Epidermal melanocyte (primary cell): ENCODE measurements around the gene SP3.

Source experiments
- DNase-seq: peaks from one replicate; pipeline ENCODE4 v3.0.0; 2011; ENCODE audit warnings: low spot score; ENCODE audit not compliant: insufficient read length

Gene SP3

GRCh38 chr2:173968551-173968950 lies 3.4 kb upstream of the SP3 start:
- DNase-seq, result no peak

GRCh38 chr2:173966274-173967098 lies 1.3 kb upstream of the SP3 start:
- DNase-seq, result no peak

DNA sequence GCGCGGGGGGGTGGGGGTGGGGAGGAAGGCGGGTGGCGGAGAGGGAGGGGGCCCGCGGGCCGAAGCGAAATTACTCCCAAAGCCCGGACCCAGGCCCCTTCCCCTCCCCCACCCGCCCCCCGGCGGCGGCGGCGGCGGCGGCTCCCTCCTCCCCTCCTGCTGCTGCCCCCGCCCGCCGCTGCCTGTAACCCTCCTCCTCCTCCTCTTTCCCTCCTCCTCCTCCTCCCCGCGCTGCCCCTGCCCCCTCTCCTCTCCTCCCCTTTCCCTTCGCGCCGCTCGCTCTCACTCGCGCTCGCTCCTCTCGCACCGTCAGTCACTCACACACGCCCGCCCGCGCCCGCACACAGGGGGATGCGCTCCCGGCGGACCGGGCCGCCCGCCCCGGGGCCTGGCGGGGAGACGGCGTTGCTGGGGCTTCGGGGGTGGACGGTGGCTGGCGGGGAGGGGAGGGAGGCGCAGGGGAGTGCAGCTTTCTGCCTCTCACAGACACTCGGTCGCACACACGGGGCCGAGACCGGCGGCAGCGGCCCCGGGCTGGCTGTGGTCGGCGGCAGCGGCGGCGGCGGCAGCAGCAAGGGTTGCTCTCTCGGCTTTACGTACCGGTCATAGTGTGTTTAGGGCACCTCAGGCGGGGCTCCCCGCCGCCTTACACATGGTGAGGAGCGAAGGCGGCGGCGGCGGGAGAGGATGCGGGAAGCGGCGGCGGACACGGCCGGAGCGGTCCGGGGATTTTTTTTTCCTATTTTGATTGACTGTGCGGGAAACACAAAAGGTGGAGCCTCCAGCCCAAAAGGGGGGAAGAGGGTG lies 405 bp downstream of the SP3 start:
- DNase-seq, result peak; percentile 38

DNA sequence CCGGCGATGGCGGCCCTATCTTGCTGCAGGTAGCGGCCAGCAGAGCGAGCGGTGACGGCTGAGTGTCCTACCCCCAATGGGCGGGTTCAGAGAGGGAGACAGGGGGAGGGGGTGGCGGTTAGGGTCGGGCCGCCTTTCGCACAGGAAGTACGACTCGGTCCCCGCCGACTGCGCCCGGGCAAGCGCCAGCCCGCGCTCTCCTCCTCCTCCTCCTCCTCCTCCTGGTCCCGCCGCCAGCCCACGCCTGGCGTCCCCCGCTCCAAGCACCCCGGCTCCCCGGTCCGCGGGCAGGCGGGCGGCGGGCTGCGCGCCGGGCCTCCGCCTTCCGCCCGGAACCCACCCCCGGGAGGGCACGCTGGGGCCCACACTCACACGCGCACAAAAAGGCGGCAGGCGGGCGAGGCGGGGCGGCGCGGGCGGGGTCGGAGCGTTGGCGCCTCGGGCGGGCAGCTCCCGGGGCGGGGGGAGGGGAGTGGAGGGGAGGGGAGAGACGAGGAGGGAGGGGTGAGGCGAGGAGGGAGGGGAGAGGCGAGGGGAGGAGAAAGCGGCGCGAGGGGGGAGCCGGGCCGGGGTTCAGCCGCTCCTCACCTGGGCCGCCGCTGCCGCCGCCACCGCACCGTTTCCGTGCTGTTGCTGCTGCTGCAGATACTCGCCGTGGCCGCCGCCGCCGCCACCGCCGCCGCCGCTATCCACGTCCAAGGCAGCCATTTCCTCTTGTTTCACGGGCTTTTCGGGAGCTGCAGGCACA lies 1.2 kb downstream of the SP3 start:
- peak; percentile 51 for DNase-seq

DNA sequence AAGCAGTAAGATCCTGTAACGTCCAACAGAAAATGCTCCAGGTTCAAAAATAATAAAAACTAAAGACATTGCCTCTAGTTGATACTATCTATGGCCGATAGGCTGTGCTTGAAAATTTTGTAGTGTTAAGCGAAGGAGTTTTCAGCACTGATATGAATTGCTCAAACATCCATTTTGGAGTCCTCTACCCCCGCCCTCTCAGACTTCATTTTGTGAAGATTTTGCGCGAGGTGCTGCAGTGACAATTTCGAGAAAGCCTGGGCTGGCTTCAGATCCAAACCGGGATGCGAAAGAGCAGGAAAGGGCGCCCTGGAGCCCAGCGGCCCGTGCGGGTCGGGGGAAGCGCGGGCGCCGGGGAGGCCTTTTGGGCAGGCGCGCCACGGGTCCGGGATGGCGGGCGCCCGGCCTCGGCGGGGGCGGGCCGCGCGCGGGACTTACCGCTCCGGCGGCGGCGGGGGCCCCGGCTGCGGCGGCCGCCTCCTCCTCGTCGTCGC lies 1.8 kb downstream of the SP3 start:
- DNase-seq, result peak; percentile 52

- DNase-seq, result no peak
Measured at GRCh38 chr2:173962583-173963110, 2.5 kb downstream of the SP3 start.

GRCh38 chr2:173962031-173962430 lies 3.1 kb downstream of the SP3 start:
- no peak for DNase-seq

- no peak for DNase-seq
Measured at GRCh38 chr2:173961346-173961705, 3.8 kb downstream of the SP3 start.

- no peak for DNase-seq
Measured at GRCh38 chr2:173959909-173960308, 5.3 kb downstream of the SP3 start.

DNA sequence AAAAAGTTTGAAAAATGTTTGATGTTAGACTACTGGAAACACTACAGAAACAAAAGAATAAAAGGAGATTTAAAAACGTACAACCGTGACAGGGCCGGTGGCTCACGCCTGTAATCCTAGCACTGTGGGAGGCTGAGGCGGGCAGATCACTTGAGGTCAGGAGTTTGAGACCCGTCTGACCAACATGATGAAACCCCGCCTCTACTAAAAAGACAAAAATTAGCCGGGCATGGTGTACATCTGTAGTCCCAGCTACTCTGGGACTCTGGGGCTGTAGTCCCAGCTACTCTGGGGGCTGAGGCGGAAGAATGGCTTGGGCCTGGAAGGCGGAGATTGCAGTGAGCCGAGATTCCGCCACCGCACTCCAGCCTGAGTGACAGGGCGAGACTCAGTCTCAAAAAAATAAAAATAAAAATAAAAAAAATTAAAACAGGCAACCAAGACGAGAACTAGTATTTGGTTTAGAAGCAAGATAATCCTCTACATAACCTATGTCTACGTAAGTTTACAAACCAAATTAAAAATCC lies 5.8 kb downstream of the SP3 start:
- DNase-seq, result no peak

DNA sequence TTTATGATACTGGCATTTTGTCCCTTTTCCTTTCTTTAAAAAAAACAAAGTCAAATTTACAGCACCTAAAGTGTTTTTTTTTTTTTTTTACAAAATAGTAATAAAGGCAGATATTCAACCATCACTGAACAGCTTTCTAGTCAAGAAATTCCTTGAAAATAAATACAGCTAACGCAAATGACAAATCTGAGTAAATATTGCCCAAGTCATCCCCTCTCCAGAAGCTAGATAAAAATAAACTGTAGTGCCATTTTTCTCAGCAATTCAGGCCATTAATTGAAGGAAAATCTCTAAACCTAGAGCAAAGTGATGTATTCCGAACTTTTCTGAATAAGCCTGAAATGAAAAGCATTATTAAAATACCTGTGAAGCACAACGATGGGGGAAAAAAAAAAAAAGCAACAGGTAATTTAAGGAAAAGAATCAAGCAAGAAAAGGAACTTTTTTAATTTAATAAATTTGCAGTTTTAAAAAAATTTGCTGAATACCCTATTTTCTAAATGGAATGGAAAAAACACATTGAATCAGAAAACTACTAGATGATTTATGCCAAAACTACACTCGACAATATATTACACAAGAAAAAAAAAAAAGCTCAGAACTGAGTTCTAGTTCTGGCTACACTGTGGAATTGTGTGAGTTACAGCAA lies 6.9 kb downstream of the SP3 start:
- no peak for DNase-seq

GRCh38 chr2:173957517-173957916 lies 7.7 kb downstream of the SP3 start:
- DNase-seq, result no peak

DNA sequence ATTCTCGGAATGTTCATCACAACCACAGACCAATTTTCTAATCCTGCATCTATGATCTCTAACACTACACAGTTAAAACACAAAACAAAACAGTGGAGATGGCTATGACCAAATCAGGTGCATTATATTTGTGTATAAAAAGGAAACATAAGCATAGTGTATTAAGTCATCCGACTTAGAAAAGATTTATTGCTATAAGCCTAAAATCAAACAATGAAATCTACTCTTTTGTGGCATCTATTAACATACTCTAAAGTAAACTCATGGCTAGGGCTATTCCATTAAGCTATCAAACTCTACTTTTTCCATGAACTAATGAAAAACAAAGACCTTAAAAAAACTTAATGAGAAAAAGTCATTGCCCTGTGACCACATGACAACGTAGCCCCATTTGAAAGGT lies 8.7 kb downstream of the SP3 start:
- no peak for DNase-seq

DNA sequence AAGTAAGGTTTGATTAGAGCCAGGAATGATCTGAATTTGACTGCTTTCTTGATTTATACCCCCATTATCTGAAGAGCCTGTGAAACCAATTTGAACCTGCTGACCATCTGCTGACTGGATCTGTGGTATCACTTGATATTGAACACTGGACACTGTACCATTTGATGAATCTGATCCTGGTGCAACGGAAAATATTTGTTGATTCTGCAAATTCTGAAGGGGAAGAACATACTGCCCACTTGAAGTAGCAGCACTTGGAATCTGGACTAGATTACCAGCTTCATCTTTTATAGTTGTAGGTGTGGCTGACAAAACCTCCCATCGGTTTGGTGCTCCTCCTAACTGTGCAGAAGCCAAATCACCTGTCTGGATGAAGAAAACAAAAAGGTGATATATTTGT lies 9.3 kb downstream of the SP3 start:
- no peak for DNase-seq

GRCh38 chr2:173955004-173955403 lies 10.2 kb downstream of the SP3 start:
- no peak for DNase-seq

GRCh38 chr2:173953047-173953424 lies 12.1 kb downstream of the SP3 start:
- DNase-seq, result no peak

- no peak for DNase-seq
Measured at GRCh38 chr2:173952267-173953046, 12.7 kb downstream of the SP3 start.

DNA sequence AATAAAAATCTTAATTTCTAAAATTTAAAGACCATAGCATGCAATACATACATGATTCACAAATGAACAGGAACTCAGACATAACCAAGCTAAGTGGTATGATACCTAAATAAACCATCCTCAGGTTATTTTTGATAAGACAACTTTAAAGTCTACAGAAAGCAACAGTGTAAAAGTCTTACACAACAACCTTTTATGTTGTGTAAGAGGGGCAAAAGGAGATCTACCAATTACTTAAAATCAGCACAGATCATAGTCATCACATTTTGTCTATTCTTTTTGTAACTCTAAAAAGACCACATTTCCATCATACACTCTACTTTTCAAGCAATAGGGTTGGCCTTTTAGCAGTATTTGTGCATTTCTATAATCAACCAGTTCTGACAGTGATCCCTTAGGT lies 16.3 kb downstream of the SP3 start:
- no peak for DNase-seq

DNA sequence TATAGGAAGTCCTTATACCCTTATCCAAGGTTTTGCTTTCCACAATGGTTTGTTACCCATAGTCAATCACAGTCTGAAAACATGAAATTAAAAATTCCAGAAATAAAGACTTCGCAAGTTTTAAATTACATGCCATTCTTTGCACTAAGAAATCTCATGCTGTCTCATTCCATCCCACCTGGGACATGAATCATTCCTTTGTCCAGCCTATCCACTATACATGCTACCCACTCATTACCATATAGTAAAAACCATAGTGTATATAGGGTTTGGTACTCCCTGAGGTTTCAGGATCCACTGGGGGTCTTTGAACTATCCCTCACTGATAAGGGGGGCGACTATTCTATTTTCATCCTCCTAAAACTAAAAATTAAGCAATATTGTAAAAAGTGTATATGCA lies 17.0 kb downstream of the SP3 start:
- no peak for DNase-seq

DNA sequence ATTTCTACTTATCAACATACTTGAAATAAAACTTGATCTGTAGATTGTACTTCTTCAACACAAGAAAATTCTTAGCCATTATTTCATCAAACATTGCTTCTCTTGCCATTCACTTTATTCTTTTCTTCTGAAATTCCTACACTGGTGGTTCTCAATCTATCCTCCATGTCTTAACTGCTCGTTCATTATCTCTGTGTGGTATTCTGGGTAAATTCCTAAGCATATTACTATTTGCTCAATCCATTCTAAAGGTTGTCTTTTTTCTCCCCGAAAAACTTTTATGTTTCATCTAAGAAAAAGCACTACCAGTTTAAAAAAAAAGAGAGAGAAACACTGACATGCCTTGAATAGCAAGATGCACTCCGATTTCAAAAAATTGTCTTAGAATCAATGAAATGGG lies 18.0 kb downstream of the SP3 start:
- no peak for DNase-seq
